GM19023 (cell line): ENCODE measurements around the gene NPHS1.

Source experiments
- ATAC-seq: cut with Tn5 transposase; IDR thresholded peaks from one replicate; pipeline ENCODE4 v1.9.1; 2021; ENCODE audit warnings: mild to moderate bottlenecking, moderate library complexity; ENCODE audit not compliant: unreplicated experiment

Gene NPHS1

GRCh38 chr19:35789195-35789977 lies 62.9 kb downstream of the NPHS1 start:
- ATAC-seq, result no peak

- ATAC-seq, result no peak
These were observed 63.9 kb downstream of the NPHS1 start for GRCh38 chr19:35788205-35788960.

GRCh38 chr19:35787227-35787799 lies 65.0 kb downstream of the NPHS1 start:
- ATAC-seq, result no peak

GRCh38 chr19:35786299-35787160 lies 65.8 kb downstream of the NPHS1 start:
- no peak for ATAC-seq

GRCh38 chr19:35785339-35785627 lies 67.0 kb downstream of the NPHS1 start:
- no peak for ATAC-seq

- no peak for ATAC-seq
These were observed 67.6 kb downstream of the NPHS1 start for GRCh38 chr19:35784503-35785338.

GRCh38 chr19:35783469-35784434 lies 68.6 kb downstream of the NPHS1 start:
- no peak for ATAC-seq

GRCh38 chr19:35782589-35782988 lies 69.7 kb downstream of the NPHS1 start:
- ATAC-seq, result no peak

- ATAC-seq, result no peak
These were observed 70.7 kb downstream of the NPHS1 start for GRCh38 chr19:35781650-35782049.

- ATAC-seq, result no peak
These were observed 71.6 kb downstream of the NPHS1 start for GRCh38 chr19:35780717-35781116.

GRCh38 chr19:35780058-35780457 lies 72.2 kb downstream of the NPHS1 start:
- no peak for ATAC-seq

- no peak for ATAC-seq
These were observed 73.3 kb downstream of the NPHS1 start for GRCh38 chr19:35779033-35779432.

- no peak for ATAC-seq
These were observed 74.3 kb downstream of the NPHS1 start for GRCh38 chr19:35777961-35778360.

- no peak for ATAC-seq
These were observed 75.0 kb downstream of the NPHS1 start for GRCh38 chr19:35777086-35777841.

GRCh38 chr19:35776102-35776788 lies 76.1 kb downstream of the NPHS1 start:
- ATAC-seq, result no peak
